Stimulated activated CD8-positive, alpha-beta memory T cell treated with anti-CD3 and anti-CD28 coated beads, Interleukin-7, amount 100 ng/mL, for 1 hour (primary cell): ENCODE measurements around the gene PAQR3.
"Not testable (repeated sequence)": the region's sequence is repeated elsewhere in the genome, so short reads cannot be mapped to it uniquely, and the experiment has no call there.

Experiments
- DNase-seq, 2 donors: peaks; one replicate each; pipeline ENCODE4 v3.0.0-alpha.2; 2020; ENCODE audit warnings: low read depth in 2 of 2

PAQR3 gene

GRCh38 chr4:78928835-78929234 lies 10.4 kb downstream of the PAQR3 start:
- no peak for DNase-seq

DNA sequence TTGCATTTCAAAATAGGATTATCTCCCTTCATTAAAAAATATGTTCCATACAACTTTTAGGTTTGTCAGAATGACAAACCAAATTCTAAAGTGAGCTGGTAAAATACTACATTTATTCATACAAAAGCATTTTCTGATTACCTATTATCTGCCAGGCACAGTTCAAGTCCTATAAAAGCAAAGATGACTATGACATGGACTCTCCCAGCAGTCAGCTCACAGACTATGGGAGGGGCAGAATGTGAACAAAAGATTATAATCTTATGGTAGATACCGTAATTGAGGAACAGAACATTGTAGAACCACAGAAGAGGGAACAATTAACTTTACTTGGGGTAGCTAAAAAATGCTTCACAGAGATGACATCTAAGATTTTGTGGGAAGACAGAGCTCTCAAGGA lies 12.4 kb downstream of the PAQR3 start:
- DNase-seq: no peak

GRCh38 chr4:78923464-78924312 lies 15.6 kb downstream of the PAQR3 start:
- DNase-seq: no peak

GRCh38 chr4:78922207-78922606 lies 17.0 kb downstream of the PAQR3 start:
- no peak for DNase-seq

DNA sequence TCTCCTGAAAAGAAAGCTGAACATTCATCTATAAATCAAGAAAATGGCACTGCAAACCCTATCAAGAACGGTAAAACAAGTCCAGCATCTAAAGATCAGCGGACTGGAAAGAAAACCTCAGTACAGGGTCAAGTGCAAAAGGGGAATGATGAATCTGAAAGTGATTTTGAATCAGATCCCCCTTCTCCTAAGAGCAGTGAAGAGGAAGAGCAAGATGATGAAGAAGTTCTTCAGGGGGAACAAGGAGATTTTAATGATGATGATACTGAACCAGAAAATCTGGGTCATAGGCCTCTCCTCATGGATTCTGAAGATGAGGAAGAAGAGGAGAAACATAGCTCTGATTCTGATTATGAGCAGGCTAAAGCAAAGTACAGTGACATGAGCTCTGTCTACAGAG lies 28.6 kb downstream of the PAQR3 start:
- DNase-seq: no peak

GRCh38 chr4:78908974-78909373 lies 30.3 kb downstream of the PAQR3 start:
- not testable (repeated sequence) for DNase-seq

- DNase-seq: no peak
These were observed 31.6 kb downstream of the PAQR3 start for GRCh38 chr4:78907638-78908037.

DNA sequence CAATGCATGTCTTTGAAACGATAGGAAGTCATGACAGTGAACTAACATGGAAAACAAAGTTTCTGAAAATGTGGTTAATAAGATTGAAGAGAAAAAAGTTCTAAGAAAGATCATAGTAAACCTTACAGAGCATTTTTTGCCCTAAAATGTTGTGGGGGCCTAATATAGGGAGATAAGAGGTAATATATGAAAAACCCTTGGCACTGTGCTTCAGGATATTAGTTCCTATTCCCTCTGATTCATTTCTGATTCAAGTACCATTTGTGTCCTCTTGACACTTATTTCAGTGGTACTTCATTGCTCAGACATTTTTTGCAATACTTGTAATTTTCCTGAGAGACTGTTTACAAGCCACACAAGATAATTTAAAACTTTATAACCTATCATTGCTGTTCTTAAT lies 35.1 kb downstream of the PAQR3 start:
- DNase-seq: no peak

DNA sequence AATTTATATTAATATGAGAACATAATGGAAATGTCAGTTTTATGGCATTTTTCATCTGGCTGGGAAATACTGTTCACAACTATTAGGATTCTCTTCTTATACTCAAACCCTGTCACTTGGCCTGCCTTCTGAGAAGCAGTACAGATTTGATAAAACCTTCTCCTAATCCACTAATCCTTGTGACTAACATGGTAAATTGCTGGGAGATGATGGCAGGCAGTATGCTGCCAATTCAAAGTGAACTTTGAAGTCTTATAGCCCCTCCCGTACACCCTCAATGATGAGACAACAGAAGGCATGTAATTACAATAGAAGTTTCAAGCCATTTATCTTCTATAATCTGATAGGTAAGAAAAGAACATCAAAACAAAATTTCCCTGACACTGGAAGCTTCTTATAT lies 36.9 kb downstream of the PAQR3 start:
- no peak for DNase-seq

- DNase-seq: no peak
These were observed 37.4 kb downstream of the PAQR3 start for GRCh38 chr4:78901882-78902281.

DNA sequence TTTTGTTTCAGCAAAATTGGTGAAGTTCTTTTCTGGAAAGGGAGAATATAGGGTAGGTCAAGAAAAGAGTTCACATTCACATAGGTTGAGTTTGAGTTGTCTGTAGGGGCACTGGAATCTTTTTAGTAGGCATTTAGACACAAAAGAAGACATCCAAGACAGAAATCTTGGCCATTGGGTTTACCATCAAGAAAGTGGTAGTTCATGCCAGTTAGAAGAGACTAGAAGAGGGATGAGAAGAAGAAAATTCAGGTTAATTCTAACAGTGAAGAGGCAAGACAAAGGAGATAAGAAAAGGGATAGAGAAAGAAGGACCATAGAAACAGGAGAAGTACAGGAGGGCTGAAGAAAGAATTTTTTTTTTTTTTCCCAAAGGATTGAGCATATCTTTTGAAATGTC lies 39.9 kb downstream of the PAQR3 start:
- no peak for DNase-seq

GRCh38 chr4:78889955-78890354 lies 49.3 kb downstream of the PAQR3 start:
- DNase-seq: no peak

- DNase-seq: no peak
These were observed 53.6 kb downstream of the PAQR3 start for GRCh38 chr4:78885598-78885997.

DNA sequence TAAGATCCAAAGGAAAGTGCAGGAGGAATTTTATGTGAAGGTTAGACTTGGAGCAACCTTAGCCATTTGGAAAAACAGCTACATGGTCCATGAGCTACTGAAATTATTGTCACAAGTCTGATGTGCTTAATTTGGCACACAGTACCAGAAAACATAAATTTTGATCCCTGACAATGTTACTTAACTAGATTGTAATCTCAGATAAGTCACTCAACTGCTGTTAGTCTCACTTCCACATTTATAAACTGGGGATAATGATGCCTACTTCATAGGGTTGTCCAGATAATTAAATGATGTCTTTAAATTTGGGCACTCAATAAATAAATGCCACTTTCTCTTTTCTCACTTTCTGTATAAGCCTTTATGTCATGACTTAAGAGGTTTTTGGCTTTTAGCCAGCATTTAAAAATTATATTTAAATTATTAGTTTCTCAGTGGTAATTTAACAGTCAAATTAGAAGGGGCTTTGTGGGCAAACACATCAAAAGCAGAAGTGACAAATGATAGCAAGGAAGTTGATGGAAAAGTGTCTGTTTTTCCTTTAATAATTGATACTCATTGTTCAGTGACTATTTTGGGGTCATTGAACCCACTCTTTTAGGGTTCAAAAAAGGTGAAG lies 58.3 kb downstream of the PAQR3 start:
- DNase-seq: no peak

- no peak for DNase-seq
These were observed 61.2 kb downstream of the PAQR3 start for GRCh38 chr4:78878031-78878430.

GRCh38 chr4:78876568-78877320 lies 62.5 kb downstream of the PAQR3 start:
- DNase-seq: no peak

DNA sequence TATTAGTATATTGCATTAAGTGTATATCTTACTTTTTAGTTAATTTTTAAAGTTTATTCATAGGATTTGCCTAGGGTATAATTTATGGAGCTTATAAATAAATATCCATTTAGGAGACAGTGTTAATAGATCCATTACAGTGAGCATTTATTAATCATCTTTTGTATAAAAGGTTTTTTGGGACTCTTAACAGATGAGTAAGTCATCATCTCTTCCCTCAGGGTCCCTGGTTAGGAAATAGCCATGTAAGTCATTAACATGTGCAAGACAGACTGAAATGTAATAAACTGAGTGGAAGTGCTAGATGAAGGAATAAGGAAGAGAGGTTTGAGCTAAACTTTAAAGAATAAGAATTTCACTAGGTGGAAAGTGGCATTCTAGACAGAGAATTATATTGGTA lies 69.2 kb downstream of the PAQR3 start:
- no peak for DNase-seq

GRCh38 chr4:78868712-78869111 lies 70.5 kb downstream of the PAQR3 start:
- not testable (repeated sequence) for DNase-seq

- DNase-seq: no peak
These were observed 73.8 kb downstream of the PAQR3 start for GRCh38 chr4:78865451-78865850.

GRCh38 chr4:78864405-78865024 lies 74.7 kb downstream of the PAQR3 start:
- no peak for DNase-seq

DNA sequence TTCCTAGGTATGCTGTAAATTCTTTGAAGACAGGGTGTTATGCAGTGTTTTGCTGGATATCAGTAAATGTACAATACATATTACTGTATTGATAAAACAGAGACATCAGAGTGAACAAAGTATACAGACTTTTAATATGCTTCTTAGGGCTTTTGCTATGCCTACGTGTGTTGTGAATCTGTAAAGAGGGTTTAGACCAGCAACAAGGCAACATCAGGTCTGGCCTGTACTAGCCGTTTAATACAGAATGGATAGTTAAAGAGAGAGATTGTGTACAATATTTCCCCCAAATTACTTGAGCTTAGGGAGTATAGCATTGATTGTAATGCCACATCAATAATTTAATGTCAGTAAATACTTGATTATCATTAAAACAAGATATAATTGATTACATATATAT lies 75.2 kb downstream of the PAQR3 start:
- no peak for DNase-seq

- no peak for DNase-seq
These were observed 75.9 kb downstream of the PAQR3 start for GRCh38 chr4:78863254-78863869.
